Panc1 (cell line): ENCODE measurements around the gene DHPS. TPM values are rescaled to one million over a fixed set of nuclear protein-coding genes. Genes with fewer than 3 reads are reported as not detected.
"Not testable (repeated sequence)": the region's sequence is repeated elsewhere in the genome, so short reads cannot be mapped to it uniquely, and the experiment has no call there.

Experiments
- ATAC-seq: fragments of 200-7000 bp; cut with Tn5 transposase; 2 replicates; pipeline ENCODE4 v1.9.1; 2020; ENCODE audit warnings: mild to moderate bottlenecking, moderate library complexity
- BruUV-seq: library from RNA; stranded (reverse); fragments of 400-500 nt; replicated peaks from 2 replicates; lab custom pipeline; 2021; lab: Mats Ljungman, UMichigan
- CTCF ChIA-PET: fragments of 300-600 bp; sonication (Branson Sonifier 250); formaldehyde crosslinking; loops from one replicate; lab custom pipeline; 2022; ENCODE audit warnings: antibody characterized with exemption; lab: Charles Lee
- POLR2A ChIA-PET: fragments of 300-600 bp; sonication (Branson Sonifier 250); formaldehyde crosslinking; loops from one replicate; lab custom pipeline; 2022; ENCODE audit warnings: antibody characterized with exemption; lab: Charles Lee
- DNase-seq: peaks from one replicate; pipeline ENCODE4 v3.0.0-alpha.2; 2010; ENCODE audit warnings: low read depth, low spot score
- H3K27ac ChIP-seq: 2 replicates; pipeline ENCODE4 v1.5.1; 2011; ENCODE audit warnings: mild to moderate bottlenecking, low read length, inconsistent platforms
- H3K27me3 ChIP-seq: fragments of 200-500 bp; sonication (Bioruptor generic); 2 replicates; pipeline ENCODE4 v1.6.0; 2014; ENCODE audit warnings: low read length, inconsistent platforms; ENCODE audit not compliant: control insufficient read depth, insufficient read depth
- H3K36me3 ChIP-seq: fragments of 200-500 bp; sonication (Bioruptor generic); 2 replicates; pipeline ENCODE4 v1.5.1; 2014; ENCODE audit warnings: inconsistent platforms, mild to moderate bottlenecking, low read length, moderate library complexity; ENCODE audit not compliant: control insufficient read depth, insufficient read depth
- H3K4me1 ChIP-seq: 2 replicates; pipeline ENCODE4 v1.5.1; 2011; ENCODE audit warnings: inconsistent platforms, mild to moderate bottlenecking, low read length, moderate library complexity; ENCODE audit not compliant: control insufficient read depth, insufficient read depth
- H3K4me3 ChIP-seq, 2 experiments: 2 replicates each; pipeline ENCODE4 v1.5.1; 2011 to 2012; ENCODE audit warnings: low read depth in 2 of 2, low read length in 2 of 2, mild to moderate bottlenecking in 2 of 2, inconsistent platforms in 1 of 2, moderate library complexity in 1 of 2
- H3K9me3 ChIP-seq: fragments of 200-500 bp; sonication (Bioruptor generic); 2 replicates; pipeline ENCODE4 v1.5.1; 2014; ENCODE audit warnings: low read depth, mild to moderate bottlenecking, inconsistent platforms, low read length, moderate library complexity; ENCODE audit not compliant: control insufficient read depth, insufficient read depth
- POLR2AphosphoS5 ChIP-seq: IDR thresholded peaks from 2 replicates; pipeline ENCODE4 v1.6.1; 2012; ENCODE audit warnings: mild to moderate bottlenecking, low read depth, low read length, moderate library complexity
- SIN3A ChIP-seq: IDR thresholded peaks from 2 replicates; pipeline ENCODE4 v1.6.1; 2012; ENCODE audit warnings: low read depth, mild to moderate bottlenecking, low read length, moderate library complexity, borderline replicate concordance; ENCODE audit not compliant: insufficient read depth
- TCF7L2 ChIP-seq: IDR thresholded peaks from 2 replicates; pipeline ENCODE4 v1.6.1; 2011; ENCODE audit warnings: mild to moderate bottlenecking, low read depth, low read length, inconsistent platforms
- in situ Hi-C: cut with HindIII; loops from 2 replicates; pipeline ENCODE4 v1.10.0; 2016; ENCODE audit warnings: low sequenced_read_pairs, low pct_unique_long_range_greater_than_20kb
- intact Hi-C: fragments of 100-400 bp; cut with micrococcal nuclease; formaldehyde crosslinking; loops from one replicate; pipeline ENCODE4 v1.10.0; 2022; ENCODE audit not compliant: unreplicated experiment
- total RNA-seq: library from RNA; stranded (reverse); gene quantifications from one replicate; pipeline ENCODE4 v1.2.1, GENCODE V29; 2021; ENCODE audit not compliant: unreplicated experiment
- TF ChIP-seq, protein P1 (sequence below): fragments of 450-650 bp; IDR thresholded peaks from 2 replicates; pipeline ENCODE4 v1.5.1; 2017; ENCODE audit warnings: mild to moderate bottlenecking
- TF ChIP-seq, protein P2 (sequence below), 2 experiments: IDR thresholded peaks; 2 replicates each; pipeline ENCODE4 v1.6.1; 2011 to 2012; ENCODE audit warnings: low read depth in 2 of 2, control low read depth in 1 of 2, low read length in 1 of 2, mild to moderate bottlenecking in 1 of 2, moderate library complexity in 1 of 2; ENCODE audit not compliant: insufficient read depth in 1 of 2

Gene DHPS
- total RNA-seq, 1 experiment from 2014 or later: 76.9 TPM

DNA sequence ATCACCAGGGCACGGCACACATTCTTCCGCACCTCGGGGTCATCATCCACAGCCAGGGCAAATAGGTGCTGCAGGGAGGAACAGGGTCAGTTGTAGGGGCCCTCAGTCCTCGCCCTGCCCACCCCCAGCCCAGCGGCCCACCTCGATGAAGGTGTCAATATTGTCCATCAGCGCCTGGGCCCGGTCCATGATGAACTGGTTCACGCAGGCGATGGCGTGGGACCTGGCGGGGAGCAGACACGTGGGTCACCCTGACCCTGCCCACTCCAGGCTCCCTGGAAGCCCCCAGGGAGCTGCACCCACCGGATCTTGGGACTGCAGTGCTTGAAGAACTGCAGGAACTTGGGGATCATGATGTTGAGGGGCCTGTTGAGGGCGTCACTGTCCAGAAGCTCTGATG, 33.4 kb upstream of the DHPS start:
- ChIA-PET POLR2A (no interaction called here), CTCF (no interaction called here)
- intact Hi-C loops: no loop called here
- Histone ChIP-seq H3K9me3 (no peaks in the 10 kb centered on the region), H3K4me3 (no peak overlapping the region), H3K27ac (no peak overlapping the region), H3K27me3 (no peaks in the 10 kb centered on the region), H3K4me1 (no peaks in the 10 kb centered on the region), H3K36me3 (peaks cover 8% of the 10 kb centered on the region)
- no peak for ATAC-seq
- no TSS peak for BruUV-seq
- TF ChIP-seq, protein P1, sequence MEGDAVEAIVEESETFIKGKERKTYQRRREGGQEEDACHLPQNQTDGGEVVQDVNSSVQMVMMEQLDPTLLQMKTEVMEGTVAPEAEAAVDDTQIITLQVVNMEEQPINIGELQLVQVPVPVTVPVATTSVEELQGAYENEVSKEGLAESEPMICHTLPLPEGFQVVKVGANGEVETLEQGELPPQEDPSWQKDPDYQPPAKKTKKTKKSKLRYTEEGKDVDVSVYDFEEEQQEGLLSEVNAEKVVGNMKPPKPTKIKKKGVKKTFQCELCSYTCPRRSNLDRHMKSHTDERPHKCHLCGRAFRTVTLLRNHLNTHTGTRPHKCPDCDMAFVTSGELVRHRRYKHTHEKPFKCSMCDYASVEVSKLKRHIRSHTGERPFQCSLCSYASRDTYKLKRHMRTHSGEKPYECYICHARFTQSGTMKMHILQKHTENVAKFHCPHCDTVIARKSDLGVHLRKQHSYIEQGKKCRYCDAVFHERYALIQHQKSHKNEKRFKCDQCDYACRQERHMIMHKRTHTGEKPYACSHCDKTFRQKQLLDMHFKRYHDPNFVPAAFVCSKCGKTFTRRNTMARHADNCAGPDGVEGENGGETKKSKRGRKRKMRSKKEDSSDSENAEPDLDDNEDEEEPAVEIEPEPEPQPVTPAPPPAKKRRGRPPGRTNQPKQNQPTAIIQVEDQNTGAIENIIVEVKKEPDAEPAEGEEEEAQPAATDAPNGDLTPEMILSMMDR: no peak
- TF ChIP-seq, protein P2, sequence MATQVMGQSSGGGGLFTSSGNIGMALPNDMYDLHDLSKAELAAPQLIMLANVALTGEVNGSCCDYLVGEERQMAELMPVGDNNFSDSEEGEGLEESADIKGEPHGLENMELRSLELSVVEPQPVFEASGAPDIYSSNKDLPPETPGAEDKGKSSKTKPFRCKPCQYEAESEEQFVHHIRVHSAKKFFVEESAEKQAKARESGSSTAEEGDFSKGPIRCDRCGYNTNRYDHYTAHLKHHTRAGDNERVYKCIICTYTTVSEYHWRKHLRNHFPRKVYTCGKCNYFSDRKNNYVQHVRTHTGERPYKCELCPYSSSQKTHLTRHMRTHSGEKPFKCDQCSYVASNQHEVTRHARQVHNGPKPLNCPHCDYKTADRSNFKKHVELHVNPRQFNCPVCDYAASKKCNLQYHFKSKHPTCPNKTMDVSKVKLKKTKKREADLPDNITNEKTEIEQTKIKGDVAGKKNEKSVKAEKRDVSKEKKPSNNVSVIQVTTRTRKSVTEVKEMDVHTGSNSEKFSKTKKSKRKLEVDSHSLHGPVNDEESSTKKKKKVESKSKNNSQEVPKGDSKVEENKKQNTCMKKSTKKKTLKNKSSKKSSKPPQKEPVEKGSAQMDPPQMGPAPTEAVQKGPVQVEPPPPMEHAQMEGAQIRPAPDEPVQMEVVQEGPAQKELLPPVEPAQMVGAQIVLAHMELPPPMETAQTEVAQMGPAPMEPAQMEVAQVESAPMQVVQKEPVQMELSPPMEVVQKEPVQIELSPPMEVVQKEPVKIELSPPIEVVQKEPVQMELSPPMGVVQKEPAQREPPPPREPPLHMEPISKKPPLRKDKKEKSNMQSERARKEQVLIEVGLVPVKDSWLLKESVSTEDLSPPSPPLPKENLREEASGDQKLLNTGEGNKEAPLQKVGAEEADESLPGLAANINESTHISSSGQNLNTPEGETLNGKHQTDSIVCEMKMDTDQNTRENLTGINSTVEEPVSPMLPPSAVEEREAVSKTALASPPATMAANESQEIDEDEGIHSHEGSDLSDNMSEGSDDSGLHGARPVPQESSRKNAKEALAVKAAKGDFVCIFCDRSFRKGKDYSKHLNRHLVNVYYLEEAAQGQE (IDR thresholded peaks at IDR 0.05; ENCODE audit: insufficient read depth in 1 of 2, low read depth in 2 of 2, low read length in 1 of 2): no peak
- TF ChIP-seq POLR2AphosphoS5 (no peak), TCF7L2 (no peak), SIN3A (no peak)
- DNase-seq: no peak
- in situ Hi-C loops: no loop called here

DNA sequence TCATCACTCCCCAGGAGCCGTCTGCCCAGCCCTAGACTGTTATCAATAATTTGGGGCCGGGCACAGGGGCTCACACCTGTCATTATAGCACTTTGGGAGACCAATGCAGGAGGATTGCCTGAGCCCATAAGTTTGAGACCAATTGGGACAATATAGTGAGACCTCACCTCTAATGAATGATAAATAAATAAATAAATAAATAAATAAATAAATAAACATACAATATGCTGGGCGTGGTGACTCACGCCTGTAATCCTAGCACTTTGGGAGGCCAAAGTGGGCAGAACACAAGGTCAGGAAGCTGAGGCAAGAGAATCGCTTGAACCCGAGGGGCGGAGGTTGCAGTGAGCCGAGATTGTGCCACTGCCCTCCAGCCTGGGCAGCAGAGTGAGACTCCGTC, 31.6 kb upstream of the DHPS start:
- H3K27ac ChIP-seq, ATAC-seq, BruUV-seq, H3K4me3 ChIP-seq, POLR2A ChIA-PET, H3K27me3 ChIP-seq, H3K36me3 ChIP-seq, intact Hi-C loops, DNase-seq, H3K4me1 ChIP-seq, in situ Hi-C loops, H3K9me3 ChIP-seq: not testable (repeated sequence)
- CTCF ChIA-PET: interaction anchor here (1.2 kb wide), 1 partner anchor 77 kb away, joined by 4 read pairs; no protein-coding TSS in a partner anchor

- intact Hi-C loops, CTCF ChIA-PET, H3K36me3 ChIP-seq, in situ Hi-C loops, ATAC-seq, BruUV-seq, H3K4me1 ChIP-seq, H3K9me3 ChIP-seq, H3K27me3 ChIP-seq, DNase-seq, POLR2A ChIA-PET, H3K27ac ChIP-seq, H3K4me3 ChIP-seq: not testable (repeated sequence)
- TF ChIP-seq, protein P1: peak; percentile 34
These were observed 30.4 kb upstream of the DHPS start for GRCh38 chr19:12712077-12712476.
